NB4 (cell line): ENCODE results near the gene CD55.

Experiments
- MYC ChIP-seq: IDR thresholded peaks from 2 replicates; pipeline ENCODE4 v1.6.1; 2011; ENCODE audit warnings: low read depth, low read length
- POLR2A ChIP-seq: IDR thresholded peaks from 2 replicates; pipeline ENCODE4 v1.6.1; 2011; ENCODE audit warnings: mild to moderate bottlenecking; ENCODE audit not compliant: insufficient read length; ENCODE audit errors: extremely low read depth
- TF ChIP-seq, protein P1 (sequence below): IDR thresholded peaks from one replicate; pipeline ENCODE4 v1.5.1; 2012; ENCODE audit warnings: low read depth, low read length

DNA sequence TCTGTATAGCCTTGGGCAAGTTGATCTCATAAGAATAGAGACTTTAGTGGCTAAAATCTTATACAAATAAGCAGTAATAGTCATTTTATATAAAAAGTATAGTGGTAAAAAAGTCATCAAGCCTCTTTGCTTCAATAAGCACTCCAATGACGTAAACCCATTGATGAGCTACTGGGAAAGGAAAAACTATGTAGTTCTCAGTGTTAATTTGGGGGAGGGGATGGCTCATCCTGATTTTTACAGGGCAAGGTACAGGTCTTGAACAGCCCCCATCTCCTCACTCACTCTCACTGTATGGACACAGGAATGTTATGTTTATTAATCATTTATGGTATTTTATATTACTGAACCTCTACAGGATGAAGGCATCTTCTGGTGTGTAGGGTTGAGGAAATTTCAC lies 38.1 kb upstream of the CD55 start:
- TF ChIP-seq, protein P1, sequence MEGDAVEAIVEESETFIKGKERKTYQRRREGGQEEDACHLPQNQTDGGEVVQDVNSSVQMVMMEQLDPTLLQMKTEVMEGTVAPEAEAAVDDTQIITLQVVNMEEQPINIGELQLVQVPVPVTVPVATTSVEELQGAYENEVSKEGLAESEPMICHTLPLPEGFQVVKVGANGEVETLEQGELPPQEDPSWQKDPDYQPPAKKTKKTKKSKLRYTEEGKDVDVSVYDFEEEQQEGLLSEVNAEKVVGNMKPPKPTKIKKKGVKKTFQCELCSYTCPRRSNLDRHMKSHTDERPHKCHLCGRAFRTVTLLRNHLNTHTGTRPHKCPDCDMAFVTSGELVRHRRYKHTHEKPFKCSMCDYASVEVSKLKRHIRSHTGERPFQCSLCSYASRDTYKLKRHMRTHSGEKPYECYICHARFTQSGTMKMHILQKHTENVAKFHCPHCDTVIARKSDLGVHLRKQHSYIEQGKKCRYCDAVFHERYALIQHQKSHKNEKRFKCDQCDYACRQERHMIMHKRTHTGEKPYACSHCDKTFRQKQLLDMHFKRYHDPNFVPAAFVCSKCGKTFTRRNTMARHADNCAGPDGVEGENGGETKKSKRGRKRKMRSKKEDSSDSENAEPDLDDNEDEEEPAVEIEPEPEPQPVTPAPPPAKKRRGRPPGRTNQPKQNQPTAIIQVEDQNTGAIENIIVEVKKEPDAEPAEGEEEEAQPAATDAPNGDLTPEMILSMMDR, result no peak
- no peak for TF ChIP-seq MYC
- no peak for TF ChIP-seq POLR2A
